ENCODE measurements around the gene RNF220. TPM values are rescaled to one million over a fixed set of nuclear protein-coding genes. Genes with fewer than 3 reads are reported as not detected.

Gene RNF220
- polyA plus RNA-seq, 1 of the 3 experiments (the other 2 are of a cell fraction) = 83.7 TPM

GRCh38 chr1:44695671-44696070 is 290.6 kb downstream of the RNF220 start:
- DNase-seq = no peak
- Histone ChIP-seq H2AFZ (ENCODE audit: low read depth) (no peak overlapping the region), H3K4me3 (ENCODE audit: low read depth in 2 of 2, low read length in 1 of 2) (no peak overlapping the region), H3K27ac (ENCODE audit: low read depth in 2 of 2, low read length in 1 of 2) (no peak overlapping the region), H4K20me1 (ENCODE audit: insufficient read depth) (no peaks in the 10 kb centered on the region), H3K79me2 (ENCODE audit: insufficient read depth) (no peaks in the 10 kb centered on the region), H3K9me3 (no peaks in the 10 kb centered on the region), H3K9me2 (no peaks in the 10 kb centered on the region), H3K9ac (no peak overlapping the region), H3K4me1 (ENCODE audit: control insufficient read depth in 1 of 2, insufficient read depth in 2 of 2, low read depth in 1 of 2, low read length in 1 of 2) (no peaks in the 10 kb centered on the region), H3F3A (replicated peaks; ENCODE audit: insufficient read depth) (no peaks in the 10 kb centered on the region), H3K4me2 (no peak overlapping the region), H3K27me3 (ENCODE audit: insufficient read depth) (no peaks in the 10 kb centered on the region), H3K36me3 (replicated peaks in 1 of 2; ENCODE audit: control insufficient read depth in 1 of 2, insufficient read depth in 2 of 2, low read length in 1 of 2) (no peaks in the 10 kb centered on the region)
- WGBS (ENCODE audit: low lambda C conversion rate) = 72% methylated on average over 4 of the region's 4 CpGs
- TF ChIP-seq FOXM1 (IDR thresholded peaks at IDR 0.05; ENCODE audit: low read depth) = no peak
- TF ChIP-seq PBX3 (IDR thresholded peaks at IDR 0.05) = no peak
- TF ChIP-seq SMC3 (IDR thresholded peaks at IDR 0.05; ENCODE audit: low read depth, low read length) = no peak
- no peak for TF ChIP-seq TCF12 (IDR thresholded peaks at IDR 0.05)
- TF ChIP-seq EZH2phosphoT487 (IDR thresholded peaks at IDR 0.05; ENCODE audit: borderline replicate concordance, low read depth) = no peak
- no peak for TF ChIP-seq TAF1 (IDR thresholded peaks at IDR 0.05; ENCODE audit: borderline replicate concordance, low read depth, low read length)
- TF ChIP-seq RFX5 (IDR thresholded peaks at IDR 0.05; ENCODE audit: low read length) = no peak
- TF ChIP-seq USF1 (IDR thresholded peaks at IDR 0.05; ENCODE audit: borderline replicate concordance, low read depth) = no peak
- no peak for TF ChIP-seq MAX (IDR thresholded peaks at IDR 0.05; ENCODE audit: low read depth)
- no peak for TF ChIP-seq NRF1 (IDR thresholded peaks at IDR 0.05; ENCODE audit: low read depth, low read length)
- TF ChIP-seq RAD21 (IDR thresholded peaks at IDR 0.05; ENCODE audit: low read length) = no peak
- no peak for TF ChIP-seq RXRA (IDR thresholded peaks at IDR 0.05; ENCODE audit: borderline replicate concordance, low read depth)
- no peak for TF ChIP-seq ELF1 (IDR thresholded peaks at IDR 0.05)
- TF ChIP-seq GATA2 (CRISPR knock-in tag; IDR thresholded peaks at IDR 0.05) = no peak
- TF ChIP-seq POLR2AphosphoS5 (IDR thresholded peaks at IDR 0.05; ENCODE audit: low read depth, low read length) = no peak
- TF ChIP-seq ZBTB33 (IDR thresholded peaks at IDR 0.05; ENCODE audit: borderline replicate concordance, low read depth) = no peak
- no peak for TF ChIP-seq EP300 (IDR thresholded peaks at IDR 0.05; ENCODE audit: borderline replicate concordance in 1 of 2, low read depth in 1 of 2, low read length in 1 of 2)
- TF ChIP-seq CHD2 (IDR thresholded peaks at IDR 0.05; ENCODE audit: low read length, partially characterized antibody) = no peak
- no peak for TF ChIP-seq CTCF (IDR thresholded peaks at IDR 0.05)
- TF ChIP-seq MXI1 (IDR thresholded peaks at IDR 0.05; ENCODE audit: low read depth, low read length) = no peak
- POLR2A ChIA-PET = no interaction called here
- CTCF ChIA-PET = interaction anchor here (1.2 kb wide), 1 partner anchor 11 kb away, joined by 4 read pairs; no protein-coding TSS in a partner anchor

Measured in SK-N-SH (cell line).